ENCODE results near the gene NUDT11. TPM values are rescaled to one million over a fixed set of nuclear protein-coding genes. Genes with fewer than 3 reads are reported as not detected.
"Not testable (repeated sequence)": the region's sequence is repeated elsewhere in the genome, so short reads cannot be mapped to it uniquely, and the experiment has no call there.

NUDT11 gene
- total and polyA plus RNA-seq, 7 donors = 0.46 to 6.1 (median 3.3) TPM

DNA sequence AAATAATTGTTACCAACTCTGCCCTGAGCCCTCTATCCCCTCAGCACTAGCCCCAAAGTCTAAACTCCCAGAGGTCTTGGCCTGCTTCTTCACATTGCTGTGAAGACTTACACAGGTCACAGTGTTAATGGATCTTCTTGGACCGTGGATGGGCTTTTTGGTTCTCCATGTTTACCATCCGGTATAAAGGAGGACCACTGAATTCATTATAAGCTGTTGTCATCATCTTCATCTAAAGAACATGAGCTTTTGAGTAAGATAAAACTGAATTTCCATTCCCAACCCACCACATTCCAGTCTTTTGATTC is 8.5 kb downstream of the NUDT11 start:
- intact Hi-C loops (cut with DNase I) = loop anchor here (5.0 kb wide), 1 partner anchor 774 kb away; no protein-coding TSS in a partner anchor
- Histone ChIP-seq H3K4me3 (no peak overlapping the region), H3K27me3 (no peaks in the 10 kb centered on the region), H3K36me3 (no peaks in the 10 kb centered on the region), H3K4me1 (no peaks in the 10 kb centered on the region), H3K9me3 (no peaks in the 10 kb centered on the region), H3K27ac (no peak overlapping the region)
- DNase-seq = no peak
- TF ChIP-seq POLR2A (IDR thresholded peaks at IDR 0.05) (no peak), POLR2AphosphoS5 (IDR thresholded peaks at IDR 0.05) (no peak), EP300 (IDR thresholded peaks at IDR 0.05) (no peak)
- TF ChIP-seq, protein P1, sequence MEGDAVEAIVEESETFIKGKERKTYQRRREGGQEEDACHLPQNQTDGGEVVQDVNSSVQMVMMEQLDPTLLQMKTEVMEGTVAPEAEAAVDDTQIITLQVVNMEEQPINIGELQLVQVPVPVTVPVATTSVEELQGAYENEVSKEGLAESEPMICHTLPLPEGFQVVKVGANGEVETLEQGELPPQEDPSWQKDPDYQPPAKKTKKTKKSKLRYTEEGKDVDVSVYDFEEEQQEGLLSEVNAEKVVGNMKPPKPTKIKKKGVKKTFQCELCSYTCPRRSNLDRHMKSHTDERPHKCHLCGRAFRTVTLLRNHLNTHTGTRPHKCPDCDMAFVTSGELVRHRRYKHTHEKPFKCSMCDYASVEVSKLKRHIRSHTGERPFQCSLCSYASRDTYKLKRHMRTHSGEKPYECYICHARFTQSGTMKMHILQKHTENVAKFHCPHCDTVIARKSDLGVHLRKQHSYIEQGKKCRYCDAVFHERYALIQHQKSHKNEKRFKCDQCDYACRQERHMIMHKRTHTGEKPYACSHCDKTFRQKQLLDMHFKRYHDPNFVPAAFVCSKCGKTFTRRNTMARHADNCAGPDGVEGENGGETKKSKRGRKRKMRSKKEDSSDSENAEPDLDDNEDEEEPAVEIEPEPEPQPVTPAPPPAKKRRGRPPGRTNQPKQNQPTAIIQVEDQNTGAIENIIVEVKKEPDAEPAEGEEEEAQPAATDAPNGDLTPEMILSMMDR (IDR thresholded peaks at IDR 0.05) = no peak
- 91 to 94% methylated on average over 2 of the region's 2 CpGs for WGBS, 2 donors

DNA sequence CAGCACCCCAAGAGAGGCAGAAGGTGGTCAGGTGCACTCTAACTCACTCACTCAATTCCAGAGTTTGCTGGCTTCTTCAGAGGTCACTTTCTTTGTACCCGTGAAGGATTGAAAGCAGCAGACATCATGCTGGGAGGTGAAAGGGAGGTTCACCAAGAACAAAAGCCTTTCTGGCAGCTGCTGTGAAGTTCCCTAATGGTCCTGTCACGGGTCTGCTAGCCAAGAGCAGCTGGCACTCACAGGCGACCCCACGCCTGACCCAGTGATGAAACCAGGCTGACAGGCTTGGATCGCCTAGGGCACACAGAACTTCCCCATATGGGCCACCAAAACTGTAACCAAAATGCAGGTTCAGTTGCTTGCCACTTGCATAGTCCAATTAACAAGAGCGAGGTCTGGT is 11.8 kb downstream of the NUDT11 start:
- no peak for TF ChIP-seq POLR2A (IDR thresholded peaks at IDR 0.05)
- TF ChIP-seq EP300 (IDR thresholded peaks at IDR 0.05) = no peak
- intact Hi-C loops (cut with DNase I) = loop anchor here (5.0 kb wide), 1 partner anchor 778 kb away; no protein-coding TSS in a partner anchor
- Histone ChIP-seq H3K4me3 (no peak overlapping the region), H3K9me3 (no peaks in the 10 kb centered on the region), H3K27me3 (no peaks in the 10 kb centered on the region), H3K36me3 (no peaks in the 10 kb centered on the region), H3K27ac (no peak overlapping the region), H3K4me1 (no peaks in the 10 kb centered on the region)
- 74 to 77% methylated on average over 6 of the region's 6 CpGs for WGBS, 2 donors
- DNase-seq = no peak

DNA sequence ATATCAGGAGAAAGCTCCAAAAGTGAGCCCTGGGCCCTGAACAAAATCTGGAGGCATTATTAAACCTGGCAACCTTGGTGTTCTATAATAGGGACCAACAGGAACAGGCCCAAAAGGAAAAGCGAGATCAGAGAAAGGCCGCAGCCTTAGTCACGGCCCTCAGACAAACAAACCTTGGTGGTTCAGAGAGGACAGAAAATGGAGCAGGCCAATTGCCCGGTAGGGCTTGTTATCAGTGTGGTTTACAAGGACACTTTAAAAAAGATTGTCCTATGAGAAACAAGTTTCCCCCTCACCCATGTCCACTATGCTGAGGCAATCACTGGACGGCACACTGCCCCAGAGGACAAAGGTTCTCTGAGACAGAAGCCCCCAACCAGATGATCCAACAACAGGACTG is 14.0 kb downstream of the NUDT11 start:
- 82 to 83% methylated on average over 5 of the region's 5 CpGs for WGBS, 2 donors
- H3K4me1 ChIP-seq; DNase-seq; H3K27ac ChIP-seq; H3K4me3 ChIP-seq; H3K27me3 ChIP-seq; H3K36me3 ChIP-seq; intact Hi-C loops (cut with DNase I); H3K9me3 ChIP-seq: not testable (repeated sequence)

DNA sequence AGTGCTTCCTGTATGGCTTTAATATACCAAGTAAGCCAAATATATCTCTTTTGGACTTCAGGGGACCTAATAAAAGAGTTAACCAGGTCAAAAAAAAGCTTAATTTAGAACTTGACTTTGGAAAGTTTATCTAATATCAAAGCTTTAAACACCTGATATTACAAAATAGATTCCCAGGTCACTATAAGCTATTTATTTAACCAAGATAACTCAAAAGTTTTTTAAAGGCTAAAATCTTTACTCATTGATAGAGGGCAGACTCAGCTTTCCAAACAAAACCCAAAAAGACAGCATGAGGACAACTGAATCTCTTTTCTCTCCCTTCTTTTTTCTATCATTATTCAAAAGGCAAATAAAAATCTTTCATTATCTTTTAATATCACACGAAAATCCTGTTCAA is 19.5 kb downstream of the NUDT11 start:
- Histone ChIP-seq H3K27me3 (no peaks in the 10 kb centered on the region), H3K27ac (no peak overlapping the region), H3K9me3 (no peaks in the 10 kb centered on the region), H3K4me1 (no peaks in the 10 kb centered on the region), H3K36me3 (no peaks in the 10 kb centered on the region), H3K4me3 (no peak overlapping the region)
- TF ChIP-seq EP300 (IDR thresholded peaks at IDR 0.05) = no peak
- no peak for TF ChIP-seq POLR2AphosphoS5 (IDR thresholded peaks at IDR 0.05)
- TF ChIP-seq POLR2A (IDR thresholded peaks at IDR 0.05) = no peak
- TF ChIP-seq, protein P1 (IDR thresholded peaks at IDR 0.05) = no peak
- intact Hi-C loops (cut with DNase I) = no loop called here
- WGBS, 2 donors = 41 to 59% methylated on average over 1 of the region's 1 CpG
- no peak for DNase-seq

DNA sequence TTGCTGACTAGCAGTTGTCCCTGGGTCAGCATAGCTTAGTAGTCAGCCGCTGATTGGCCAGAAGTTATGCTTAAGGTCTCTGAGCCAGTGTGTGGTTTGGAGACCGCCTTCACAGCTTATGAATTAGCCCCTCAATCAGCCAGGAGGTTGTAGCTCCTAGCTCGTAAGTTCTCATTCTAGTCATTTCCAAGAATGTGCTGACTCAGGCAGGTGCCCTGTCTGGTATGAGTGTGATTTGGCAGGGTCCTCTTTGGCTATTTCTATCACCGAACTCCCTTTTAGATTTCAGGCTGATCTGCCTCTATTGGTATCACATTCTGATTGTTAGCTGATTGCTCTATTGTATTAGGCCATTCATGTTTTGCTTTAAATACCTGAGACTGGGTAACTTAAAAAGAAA is 33.1 kb downstream of the NUDT11 start:
- Histone ChIP-seq H3K4me3 (no peak overlapping the region), H3K9me3 (no peaks in the 10 kb centered on the region), H3K4me1 (no peaks in the 10 kb centered on the region), H3K36me3 (no peaks in the 10 kb centered on the region), H3K27me3 (no peaks in the 10 kb centered on the region), H3K27ac (no peak overlapping the region)
- no peak for DNase-seq
- intact Hi-C loops (cut with DNase I) = loop anchor here (10.0 kb wide), 1 partner anchor 319 kb away; no protein-coding TSS in a partner anchor
- TF ChIP-seq POLR2AphosphoS5 (IDR thresholded peaks at IDR 0.05) = no peak
- TF ChIP-seq POLR2A (IDR thresholded peaks at IDR 0.05) = no peak
- no peak for TF ChIP-seq EP300 (IDR thresholded peaks at IDR 0.05)
- TF ChIP-seq, protein P1 (IDR thresholded peaks at IDR 0.05) = no peak
- 87 to 88% methylated on average over 4 of the region's 4 CpGs for WGBS, 2 donors
